Stomach (tissue), 19 donors: ENCODE measurements around the gene POLR3E. TPM values are rescaled to one million over a fixed set of nuclear protein-coding genes. Genes with fewer than 3 reads are reported as not detected.
A peak's percentile ranks its signal among the peaks of the same experiment; 100 is the strongest.

Experiments used
- DNase-seq, 2 donors: peaks; one replicate each; pipeline versions ENCODE4 v3.0.0 to v3.0.0-alpha.2; 2013 to 2019
- H3K27ac ChIP-seq, 5 donors: fragments of 200-600 bp in 4 of 5; sonication (generic) in 4 of 5; one replicate each; pipeline ENCODE4 v1.5.1; 2013 to 2019; ENCODE audit warnings: mild to moderate bottlenecking in 1 of 5, moderate library complexity in 1 of 5
- H3K27me3 ChIP-seq, 3 donors: fragments of 200-600 bp; sonication (generic); one replicate each; pipeline ENCODE4 v1.5.1; 2017 to 2019; ENCODE audit warnings: mixed run types in 1 of 3
- H3K36me3 ChIP-seq, 4 donors: fragments of 200-600 bp; sonication (generic); 1 replicate in 3 of 4; 2 replicates in 1 of 4; pipeline ENCODE4 v1.5.1; 2016 to 2019
- H3K4me1 ChIP-seq, 4 donors: fragments of 200-600 bp; sonication (generic); one replicate each; pipeline ENCODE4 v1.5.1; 2016 to 2019
- H3K4me3 ChIP-seq, 4 donors: fragments of 200-600 bp; sonication (generic) in 3 of 4; one replicate each; pipeline ENCODE4 v1.5.1; 2016 to 2019; ENCODE audit warnings: mild to moderate bottlenecking in 1 of 4
- H3K9me3 ChIP-seq, 4 donors: fragments of 200-600 bp; sonication (generic); one replicate each; pipeline ENCODE4 v1.5.1; 2016 to 2019
- CTCF ChIP-seq, 7 experiments: fragments of 450-650 bp in 4 of 7; fragments of 200-600 bp in 3 of 7; sonication (generic) in 3 of 7; IDR thresholded peaks; one replicate each; pipeline ENCODE4 v1.5.1; 2016 to 2019; ENCODE audit warnings: antibody characterized with exemption in 7 of 7, control low read depth in 2 of 7, mild to moderate bottlenecking in 1 of 7
- EP300 ChIP-seq: sonication (generic); formaldehyde crosslinking; IDR thresholded peaks from one replicate; pipeline ENCODE4 v1.6.1; 2017; ENCODE audit warnings: antibody characterized with exemption
- POLR2A ChIP-seq, 4 donors: fragments of 450-650 bp; IDR thresholded peaks; one replicate each; pipeline ENCODE4 v1.6.1; 2016; ENCODE audit warnings: antibody characterized with exemption in 4 of 4, control low read depth in 2 of 4, mild to moderate bottlenecking in 1 of 4, moderate library complexity in 1 of 4
- POLR2AphosphoS5 ChIP-seq, 3 donors: sonication (generic); formaldehyde crosslinking; IDR thresholded peaks; one replicate each; pipeline ENCODE4 v1.6.1; 2016; ENCODE audit warnings: antibody characterized with exemption in 3 of 3
- WGBS, 5 donors: extraction: QIAGEN DNeasy Blood & Tissue Kit in 3 of 5; methylation state at CpG; one replicate each; pipeline versions ENCODE4 v1.1.5 to v1.1.7; 2013 to 2018; 5-methylcytosine and 5-hydroxymethylcytosine counted together
- intact Hi-C: fragments of 100-400 bp; cut with DNase I; formaldehyde crosslinking; loops from one replicate; pipeline ENCODE4 v1.15.1; 2023; ENCODE audit warnings: low total_unique reads
- long read RNA-seq, 10 donors: transcript quantifications; one replicate each; lab custom pipeline, GENCODE V29; 2026
- polyA plus RNA-seq, 3 donors: library from polyadenylated mRNA; stranded (reverse); fragments of 200-250 nt; gene quantifications; one replicate each; pipeline ENCODE4 v1.2.3, GENCODE V29; 2013
- total RNA-seq, 5 donors: library from RNA; depleted of rRNA; stranded (reverse); fragments of >200 nt; gene quantifications; one replicate each; pipeline versions ENCODE4 v1.1.0 to v1.2.3, GENCODE V29; 2014 to 2016
- donor health status: healthy with polysubstance abuse.
- donor health status: Bipolar disorder and iron deficiency.
- donor health status: healthy.

The POLR3E gene, protein sequence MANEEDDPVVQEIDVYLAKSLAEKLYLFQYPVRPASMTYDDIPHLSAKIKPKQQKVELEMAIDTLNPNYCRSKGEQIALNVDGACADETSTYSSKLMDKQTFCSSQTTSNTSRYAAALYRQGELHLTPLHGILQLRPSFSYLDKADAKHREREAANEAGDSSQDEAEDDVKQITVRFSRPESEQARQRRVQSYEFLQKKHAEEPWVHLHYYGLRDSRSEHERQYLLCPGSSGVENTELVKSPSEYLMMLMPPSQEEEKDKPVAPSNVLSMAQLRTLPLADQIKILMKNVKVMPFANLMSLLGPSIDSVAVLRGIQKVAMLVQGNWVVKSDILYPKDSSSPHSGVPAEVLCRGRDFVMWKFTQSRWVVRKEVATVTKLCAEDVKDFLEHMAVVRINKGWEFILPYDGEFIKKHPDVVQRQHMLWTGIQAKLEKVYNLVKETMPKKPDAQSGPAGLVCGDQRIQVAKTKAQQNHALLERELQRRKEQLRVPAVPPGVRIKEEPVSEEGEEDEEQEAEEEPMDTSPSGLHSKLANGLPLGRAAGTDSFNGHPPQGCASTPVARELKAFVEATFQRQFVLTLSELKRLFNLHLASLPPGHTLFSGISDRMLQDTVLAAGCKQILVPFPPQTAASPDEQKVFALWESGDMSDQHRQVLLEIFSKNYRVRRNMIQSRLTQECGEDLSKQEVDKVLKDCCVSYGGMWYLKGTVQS
- total RNA-seq (10 to 100 TPM; 51.3 to 99.1 (median 76.5) TPM), polyA plus RNA-seq (10 to 100 TPM; 13.1 to 19.3 (median 16.2) TPM)
- long read RNA-seq, donor 1, partial matches to known transcripts: 0 of 3 reads
- long read RNA-seq, donor 1, other reads (novel, unspliced or antisense): 0 of 3 reads
- long read RNA-seq, donor 2, transcript POLR3E-213 (2 exons, 1,549 nt): major isoform, 7 of 9 reads
- long read RNA-seq, donor 2, partial matches to known transcripts: 0 of 9 reads
- long read RNA-seq, donor 2, other reads (novel, unspliced or antisense): 0 of 9 reads
- long read RNA-seq, donor 3, full-length matches to known transcripts: 6 of 6 reads
- long read RNA-seq, donor 3, partial matches to known transcripts: 0 of 6 reads
- long read RNA-seq, donor 3, other reads (novel, unspliced or antisense): 0 of 6 reads
- long read RNA-seq, donor 4: 0 reads
- long read RNA-seq, donor 5, partial matches to known transcripts: 0 of 4 reads
- long read RNA-seq, donor 5, other reads (novel, unspliced or antisense): 0 of 4 reads
- long read RNA-seq, donor 6, transcript POLR3E-213 (2 exons, 1,549 nt): major isoform, 33 of 37 reads
- long read RNA-seq, donor 6, partial matches to known transcripts: 0 of 37 reads
- long read RNA-seq, donor 6, other reads (novel, unspliced or antisense): 0 of 37 reads
- long read RNA-seq, donor 7, partial matches to known transcripts: 0 of 1 reads
- long read RNA-seq, donor 7, other reads (novel, unspliced or antisense): 0 of 1 reads
- long read RNA-seq, donor 8, transcript POLR3E-213 (2 exons, 1,549 nt): major isoform, 8 of 22 reads
- long read RNA-seq, donor 8, partial matches to known transcripts: 13 of 22 reads
- long read RNA-seq, donor 8, other reads (novel, unspliced or antisense): 0 of 22 reads
- long read RNA-seq, donor 9, full-length matches to known transcripts: 5 of 12 reads
- long read RNA-seq, donor 9, partial matches to known transcripts: 7 of 12 reads
- long read RNA-seq, donor 9, other reads (novel, unspliced or antisense): 0 of 12 reads
- long read RNA-seq, donor 10, partial matches to known transcripts: 0 of 3 reads
- long read RNA-seq, donor 10, other reads (novel, unspliced or antisense): 0 of 3 reads

- TF ChIP-seq EP300 (no peak), POLR2A (IDR thresholded peaks at IDR 0.05) (no peak), POLR2AphosphoS5 (IDR thresholded peaks at IDR 0.05) (peak; percentile 55 to 96 (median 71)), CTCF (IDR thresholded peaks at IDR 0.05) (peak in 6 of 7 experiments; percentile 36 to 99 (median 89))
Observed at GRCh38 chr16:22297114-22297870, at the start of gene POLR3E. POLR3E (plus strand) TSS chr16:22297409; CDS start chr16:22302969, 5,560 bp downstream.

GRCh38 chr16:22250522-22250921, 46.7 kb upstream of the POLR3E start:
- no peak overlapping the region for H3K27ac ChIP-seq
- no peak for TF ChIP-seq POLR2AphosphoS5 (IDR thresholded peaks at IDR 0.05)
- peaks cover 0 to 7% (median 4%) of the 10 kb centered on the region in 4 donors for H3K9me3 ChIP-seq
- peaks cover 60 to 99% (median 98%) of the 10 kb centered on the region in 4 donors for H3K36me3 ChIP-seq
- intact Hi-C loops: no loop called here
- WGBS, 5 donors: 93 to 99% (median 97%) methylated on average over 4 to 6 of the region's 6 CpGs
- H3K4me3 ChIP-seq: no peak overlapping the region
- no peaks in the 10 kb centered on the region for H3K27me3 ChIP-seq
- no peaks in the 10 kb centered on the region for H3K4me1 ChIP-seq
- DNase-seq: no peak

More at GRCh38 chr16:22297114-22297870, at the start of gene POLR3E:
- peak; percentile 100 for DNase-seq
- intact Hi-C loops: loop anchor here (5.0 kb wide), 1 partner anchor 95 kb away; no protein-coding TSS in a partner anchor
- WGBS, 5 donors: 0% methylated on average over 20 to 76 of the region's 76 CpGs
- peak within 1 kb of the TSS; percentile 93 to 98 (median 96) for H3K27ac ChIP-seq
- H3K4me1 ChIP-seq: peaks cover 18 to 46% (median 35%) of the 10 kb centered on the region in 4 donors
- peaks cover 1 to 9% (median 9%) of the 10 kb centered on the region in 4 donors for H3K36me3 ChIP-seq
- H3K27me3 ChIP-seq: no peaks in the 10 kb centered on the region
- H3K9me3 ChIP-seq: no peaks in the 10 kb centered on the region
- H3K4me3 ChIP-seq: peak within 1 kb of the TSS; percentile 79 to 98 (median 82)

GRCh38 chr16:22252317-22252716, 44.9 kb upstream of the POLR3E start:
- H3K4me3 ChIP-seq: no peak overlapping the region
- intact Hi-C loops: no loop called here
- H3K27ac ChIP-seq: no peak overlapping the region
- TF ChIP-seq EP300: no peak
- TF ChIP-seq POLR2A (IDR thresholded peaks at IDR 0.05): no peak
- TF ChIP-seq POLR2AphosphoS5 (IDR thresholded peaks at IDR 0.05): no peak
- TF ChIP-seq CTCF (IDR thresholded peaks at IDR 0.05): no peak
- DNase-seq: no peak
- 77 to 98% (median 84%) methylated on average over 5 of the region's 5 CpGs for WGBS, 5 donors
- peaks cover 68 to 100% (median 99%) of the 10 kb centered on the region in 4 donors for H3K36me3 ChIP-seq
- H3K4me1 ChIP-seq: no peaks in the 10 kb centered on the region
- no peaks in the 10 kb centered on the region for H3K27me3 ChIP-seq
- peaks cover 0 to 8% (median 4%) of the 10 kb centered on the region in 4 donors for H3K9me3 ChIP-seq
